Ascending aorta (tissue), 2 donors: ENCODE results near the gene FLNB. TPM values are rescaled to one million over a fixed set of nuclear protein-coding genes. Genes with fewer than 3 reads are reported as not detected.

ENCODE experiments used
- DNase-seq, 2 donors: peaks; one replicate each; pipeline ENCODE4 v3.0.0-alpha.2; 2019; ENCODE audit warnings: low spot score in 2 of 2
- H3K27ac ChIP-seq, 2 donors: fragments of 200-600 bp; sonication (generic); one replicate each; pipeline ENCODE4 v1.5.1; 2016 to 2017; ENCODE audit warnings: mild to moderate bottlenecking in 1 of 2
- H3K27me3 ChIP-seq: fragments of 200-600 bp; sonication (generic); one replicate; pipeline ENCODE4 v1.5.1; 2017
- H3K36me3 ChIP-seq, 2 donors: fragments of 200-600 bp; sonication (generic); one replicate each; pipeline ENCODE4 v1.5.1; 2016
- H3K4me1 ChIP-seq, 2 donors: fragments of 200-600 bp; sonication (generic); one replicate each; pipeline ENCODE4 v1.5.1; 2016 to 2017; ENCODE audit warnings: mild to moderate bottlenecking in 1 of 2
- H3K4me3 ChIP-seq, 2 donors: fragments of 200-600 bp; sonication (generic); one replicate each; pipeline ENCODE4 v1.5.1; 2016 to 2017; ENCODE audit warnings: mild to moderate bottlenecking in 1 of 2
- H3K9me3 ChIP-seq, 2 donors: fragments of 200-600 bp; sonication (generic); one replicate each; pipeline ENCODE4 v1.5.1; 2016
- CTCF ChIP-seq, 3 experiments: fragments of 200-600 bp in 2 of 3; fragments of 450-650 bp in 1 of 3; sonication (generic) in 2 of 3; IDR thresholded peaks; one replicate each; pipeline ENCODE4 v1.5.1; 2016 to 2019; ENCODE audit warnings: antibody characterized with exemption in 3 of 3, mild to moderate bottlenecking in 1 of 3, moderate library complexity in 1 of 3
- intact Hi-C: fragments of 100-400 bp; cut with DNase I; formaldehyde crosslinking; loops from one replicate; pipeline ENCODE4 v1.15.1; 2023
- total RNA-seq: library from RNA; depleted of rRNA; stranded (reverse); fragments of >200 nt; gene quantifications from one replicate; pipeline ENCODE4 v1.1.0, GENCODE V29; 2016

Gene FLNB
- total RNA-seq, 1 donor from 2014 or later = 144 TPM

- Histone ChIP-seq H3K4me1 (peaks cover 18 to 68% of the 10 kb centered on the region in 2 donors), H3K9me3 (no peaks in the 10 kb centered on the region), H3K4me3 (no peak overlapping the region), H3K27me3 (no peaks in the 10 kb centered on the region), H3K36me3 (no peaks in the 10 kb centered on the region), H3K27ac (peak overlapping the region; percentile 52 to 71)
- DNase-seq = no peak
- intact Hi-C loops = no loop called here
- no peak for TF ChIP-seq CTCF (IDR thresholded peaks at IDR 0.05)
Measured at GRCh38 chr3:58042947-58043707, 34.9 kb downstream of the FLNB start.

DNA sequence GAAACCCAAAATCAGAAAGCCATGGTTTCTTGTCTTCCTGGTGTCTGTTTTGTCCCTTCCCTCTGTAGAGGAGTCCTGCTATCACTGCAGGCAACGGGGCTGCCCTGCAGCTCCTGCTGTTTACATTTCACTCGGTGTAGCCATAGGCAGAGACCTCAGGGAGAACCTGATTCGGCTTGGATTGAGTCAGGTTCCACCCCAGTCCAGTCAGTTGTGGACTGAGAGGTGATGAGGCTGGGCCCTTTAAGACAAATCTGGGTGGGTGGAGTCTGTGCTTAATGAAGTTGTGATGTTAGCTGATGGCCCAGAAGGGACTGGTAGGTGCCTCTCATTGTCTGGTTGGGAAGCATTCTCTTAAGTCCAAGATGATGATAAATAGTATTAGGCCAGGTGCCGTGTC is 35.7 kb downstream of the FLNB start:
- no peaks in the 10 kb centered on the region for H3K9me3 ChIP-seq
- H3K4me1 ChIP-seq = peaks cover 25 to 76% of the 10 kb centered on the region in 2 donors
- peak overlapping the region; percentile 52 to 71 for H3K27ac ChIP-seq
- intact Hi-C loops = no loop called here
- TF ChIP-seq CTCF (IDR thresholded peaks at IDR 0.05) = no peak
- H3K27me3 ChIP-seq = no peaks in the 10 kb centered on the region
- H3K4me3 ChIP-seq = no peak overlapping the region
- no peaks in the 10 kb centered on the region for H3K36me3 ChIP-seq
- no peak for DNase-seq

DNA sequence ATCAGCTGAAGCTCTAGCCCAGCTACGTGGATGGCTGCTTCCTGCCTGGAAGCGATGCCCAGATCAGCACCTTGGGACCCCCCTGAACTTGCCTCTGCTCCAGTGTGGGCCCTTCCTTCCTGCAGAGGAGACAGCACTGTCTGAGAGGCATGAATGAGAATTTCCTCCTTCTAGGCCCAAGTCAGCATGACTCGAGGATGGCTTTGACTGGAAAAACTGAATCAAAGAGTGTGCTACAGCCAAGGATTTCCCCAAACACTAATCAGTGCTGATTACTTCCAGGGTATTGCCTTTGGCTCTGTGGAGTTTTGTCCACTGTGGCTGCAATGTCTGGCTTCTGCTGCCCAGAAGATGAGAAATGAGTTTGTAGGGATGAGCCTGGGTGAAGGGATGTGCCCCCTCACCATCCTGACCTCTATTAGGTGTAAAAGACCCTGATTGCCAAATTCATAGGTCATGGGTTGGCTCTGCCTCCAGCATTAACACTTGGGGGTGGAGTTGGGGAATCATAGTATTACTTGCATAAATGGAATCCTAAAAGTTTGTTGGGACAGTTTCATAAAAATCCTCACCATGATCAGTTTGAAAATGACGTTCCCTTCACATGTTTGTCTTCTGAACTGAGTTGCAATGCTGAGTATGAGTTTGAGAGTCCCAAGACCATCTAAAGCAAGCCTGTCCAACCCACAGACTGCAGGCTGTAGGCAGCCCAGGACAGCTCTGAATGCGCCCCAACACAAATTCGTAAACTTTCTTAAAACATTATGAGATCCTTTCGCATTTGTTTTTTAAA is 36.7 kb downstream of the FLNB start:
- H3K9me3 ChIP-seq = no peaks in the 10 kb centered on the region
- no peaks in the 10 kb centered on the region for H3K36me3 ChIP-seq
- H3K27ac ChIP-seq = peak overlapping the region; percentile 52 to 71
- TF ChIP-seq CTCF (IDR thresholded peaks at IDR 0.05) = no peak
- DNase-seq = no peak
- peaks cover 29 to 80% of the 10 kb centered on the region in 2 donors for H3K4me1 ChIP-seq
- intact Hi-C loops = no loop called here
- H3K27me3 ChIP-seq = no peaks in the 10 kb centered on the region
- no peak overlapping the region for H3K4me3 ChIP-seq

- Histone ChIP-seq H3K4me3 (no peak overlapping the region), H3K9me3 (no peaks in the 10 kb centered on the region), H3K27ac (peak overlapping the region; percentile 72 to 82), H3K36me3 (no peaks in the 10 kb centered on the region), H3K4me1 (peaks cover 33 to 76% of the 10 kb centered on the region in 2 donors), H3K27me3 (no peaks in the 10 kb centered on the region)
- intact Hi-C loops = no loop called here
- DNase-seq = no peak
- TF ChIP-seq CTCF (IDR thresholded peaks at IDR 0.05) = no peak
Measured at GRCh38 chr3:58047826-58048225, 39.6 kb downstream of the FLNB start.

DNA sequence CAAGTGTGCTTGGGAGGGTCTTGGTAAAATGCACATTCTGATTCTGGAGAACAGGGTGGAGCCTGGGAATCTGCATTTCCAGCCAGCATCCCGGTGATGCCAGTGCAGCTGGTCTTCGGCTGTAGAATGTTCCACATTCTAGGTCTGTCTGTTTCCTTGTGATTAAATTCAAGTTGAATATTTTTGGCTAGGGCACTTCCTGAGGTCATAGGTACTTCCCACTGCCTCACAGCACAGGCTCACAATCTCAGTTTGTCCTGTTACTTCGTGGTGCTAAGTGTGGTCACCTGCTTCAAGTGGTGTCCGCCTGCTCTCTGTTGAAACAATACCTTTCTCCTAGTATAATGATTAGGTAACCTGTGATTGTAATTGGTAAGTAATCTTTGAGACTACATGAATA is 40.1 kb downstream of the FLNB start:
- intact Hi-C loops = no loop called here
- H3K4me1 ChIP-seq = peaks cover 33 to 79% of the 10 kb centered on the region in 2 donors
- no peak for DNase-seq

More for the DNA sequence above, 40.1 kb downstream of the FLNB start:
- H3K27ac ChIP-seq = peak overlapping the region; percentile 72 to 82
- H3K36me3 ChIP-seq = no peaks in the 10 kb centered on the region
- H3K4me3 ChIP-seq = no peak overlapping the region
- no peaks in the 10 kb centered on the region for H3K9me3 ChIP-seq
- TF ChIP-seq CTCF (IDR thresholded peaks at IDR 0.05) = no peak
- H3K27me3 ChIP-seq = no peaks in the 10 kb centered on the region
